HG03460 (cell line): ENCODE data around the gene PSME2.

Experiments used
- ATAC-seq: cut with Tn5 transposase; IDR thresholded peaks from one replicate; pipeline ENCODE4 v1.9.1; 2021; ENCODE audit not compliant: unreplicated experiment

Gene PSME2

DNA sequence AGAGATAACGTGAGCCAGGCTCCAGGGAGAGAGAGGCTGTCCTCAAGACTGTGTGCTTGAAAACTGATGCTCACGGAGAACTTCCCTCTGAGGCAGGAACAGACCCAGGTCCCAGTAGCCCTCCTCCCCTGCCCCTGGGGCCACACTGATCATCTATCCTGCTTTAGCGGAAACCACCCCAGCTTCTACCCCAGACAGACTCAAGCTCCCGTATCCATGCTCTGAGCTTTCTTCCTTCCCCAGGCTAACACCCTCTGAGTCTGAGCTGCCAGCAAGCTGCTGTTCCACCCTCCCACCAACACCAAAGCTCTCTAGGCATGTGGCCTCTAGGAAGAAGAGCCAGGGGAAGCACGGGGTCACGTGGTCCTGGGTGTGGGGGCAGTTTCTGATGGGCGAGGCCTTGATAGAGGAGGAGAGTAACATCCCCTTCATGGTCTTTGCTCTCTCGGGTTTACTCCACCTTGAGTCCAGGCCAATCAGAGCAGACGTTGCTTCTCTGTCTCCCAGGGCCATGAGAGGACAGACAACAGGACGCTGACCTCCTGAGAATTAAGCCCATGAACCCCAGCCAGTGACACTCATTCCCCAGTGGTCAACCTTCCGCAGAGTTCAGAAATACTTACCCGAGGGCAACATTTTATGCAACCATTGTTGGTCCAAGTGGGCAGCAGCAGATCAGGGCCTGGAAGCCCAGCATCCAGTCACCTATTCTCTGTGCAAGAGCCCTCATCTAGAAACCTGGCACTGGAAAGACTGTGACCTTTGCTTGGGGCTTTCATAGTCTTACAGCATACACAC, 50.9 kb downstream of the PSME2 start:
- ATAC-seq: peak; percentile 67

DNA sequence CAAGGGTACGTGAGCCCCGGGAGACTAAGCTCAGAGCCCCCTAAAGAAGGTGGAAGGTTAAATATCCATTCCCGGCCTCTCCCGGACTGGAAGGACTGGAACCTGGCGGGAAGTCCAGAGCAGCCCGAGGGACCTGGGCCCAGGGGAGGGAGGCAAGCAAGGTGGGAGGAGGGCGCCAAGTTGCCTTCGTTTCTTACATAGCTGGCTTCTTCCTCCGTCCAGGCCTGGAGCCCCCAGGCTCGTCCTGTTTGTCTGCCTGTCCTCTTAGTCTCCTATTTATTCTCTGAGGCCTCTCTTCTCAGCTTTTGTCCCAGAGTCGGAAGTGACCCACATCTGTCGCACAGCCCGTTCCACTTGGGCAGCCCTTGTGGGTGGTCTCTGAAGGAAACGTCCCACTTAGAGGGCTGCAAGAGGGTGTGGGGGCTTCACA, 51.6 kb downstream of the PSME2 start:
- ATAC-seq: no peak

DNA sequence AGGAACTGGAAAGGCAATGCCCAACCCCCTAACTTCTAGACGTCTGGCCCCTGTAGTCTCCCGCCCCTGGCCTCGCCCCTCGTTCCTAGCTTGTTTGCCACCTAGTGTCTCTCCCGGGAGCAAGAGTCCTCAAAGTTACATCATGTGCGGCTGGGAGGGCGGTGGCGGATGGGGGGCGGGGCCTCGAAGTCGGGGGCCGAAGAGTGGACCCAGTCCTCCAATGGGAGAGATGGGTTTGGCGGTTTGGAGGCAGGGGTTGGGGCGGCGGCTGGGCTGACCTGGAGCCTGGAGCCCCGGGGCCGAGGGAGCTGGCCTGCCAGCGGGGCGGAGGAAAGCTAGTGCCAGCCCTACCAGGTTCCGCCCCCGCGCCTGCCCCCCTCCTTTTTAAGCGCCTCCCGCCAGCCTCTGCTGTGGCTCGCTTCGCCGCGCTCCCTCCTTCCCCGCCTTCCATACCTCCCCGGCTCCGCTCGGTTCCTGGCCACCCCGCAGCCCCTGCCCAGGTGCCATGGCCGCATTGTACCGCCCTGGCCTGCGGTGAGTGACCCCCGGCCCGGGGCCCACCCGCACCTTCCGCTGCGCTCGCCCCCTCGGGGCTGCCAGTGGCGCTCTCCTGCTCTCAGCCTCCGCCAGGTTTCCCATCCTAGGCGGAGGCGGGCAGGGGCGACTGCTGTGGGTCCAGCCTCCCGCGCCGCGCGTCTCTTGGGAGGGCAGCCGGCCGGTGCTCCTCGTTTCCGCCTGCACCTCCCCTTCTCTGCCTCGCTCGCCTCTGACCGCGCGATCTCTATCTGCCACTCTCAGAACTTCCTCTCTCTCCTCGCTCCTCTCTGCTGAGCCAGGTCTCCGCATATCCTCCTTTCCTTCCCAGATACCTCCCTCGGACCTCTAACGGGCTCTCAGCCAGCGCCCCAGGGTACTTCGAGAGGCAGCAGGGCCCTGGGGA, 52.2 kb downstream of the PSME2 start, which contains the start of gene PCK2:
Gene PCK2, plus strand, starts transcription at position 411 of the 940 bp plus-strand sequence. Its CDS starts 95 bp downstream, at position 506.
- ATAC-seq: peak; percentile 46
